ENCODE data around the gene KIAA0930.
"Not testable (repeated sequence)": the region's sequence is repeated elsewhere in the genome, so short reads cannot be mapped to it uniquely, and the experiment has no call there.

KIAA0930 gene

DNA sequence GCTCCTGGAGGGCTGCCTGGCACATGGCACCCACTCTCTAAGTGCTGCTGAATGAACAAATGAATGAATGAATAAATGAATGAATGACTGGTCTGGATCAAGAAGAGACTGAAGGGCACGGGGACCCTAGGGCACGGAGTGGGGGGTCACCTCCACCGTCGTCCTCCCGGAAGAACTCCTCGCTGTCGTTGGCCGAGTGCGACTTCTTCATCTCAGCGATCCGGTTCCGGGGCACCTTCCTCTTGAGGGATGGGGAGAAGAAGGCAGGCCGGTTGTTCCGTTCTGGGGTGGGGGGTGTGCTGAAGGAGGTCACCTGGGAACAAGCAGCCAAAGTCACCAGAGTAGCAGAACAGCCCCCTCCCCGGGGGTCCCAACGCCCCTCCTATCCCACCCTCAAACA, 41.0 kb downstream of the KIAA0930 start:
- no peak for DNase-seq

DNA sequence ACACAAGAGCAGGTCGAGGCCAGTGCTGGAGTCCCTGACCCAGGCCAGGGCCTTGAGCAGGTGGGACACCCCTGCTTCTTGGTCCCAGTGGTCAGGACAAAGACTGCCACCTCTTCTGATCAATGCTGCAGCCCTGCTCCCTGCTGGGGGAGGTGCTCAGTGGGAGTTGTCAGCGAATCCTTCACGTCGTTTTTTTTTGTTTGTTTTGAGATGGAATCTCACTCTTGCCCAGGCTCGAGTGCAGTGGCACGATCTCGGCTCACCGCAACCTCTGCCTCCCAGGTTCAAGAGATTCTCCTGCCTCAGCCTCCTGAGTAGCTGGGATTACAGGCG, 42.3 kb downstream of the KIAA0930 start:
- no peak for DNase-seq

DNA sequence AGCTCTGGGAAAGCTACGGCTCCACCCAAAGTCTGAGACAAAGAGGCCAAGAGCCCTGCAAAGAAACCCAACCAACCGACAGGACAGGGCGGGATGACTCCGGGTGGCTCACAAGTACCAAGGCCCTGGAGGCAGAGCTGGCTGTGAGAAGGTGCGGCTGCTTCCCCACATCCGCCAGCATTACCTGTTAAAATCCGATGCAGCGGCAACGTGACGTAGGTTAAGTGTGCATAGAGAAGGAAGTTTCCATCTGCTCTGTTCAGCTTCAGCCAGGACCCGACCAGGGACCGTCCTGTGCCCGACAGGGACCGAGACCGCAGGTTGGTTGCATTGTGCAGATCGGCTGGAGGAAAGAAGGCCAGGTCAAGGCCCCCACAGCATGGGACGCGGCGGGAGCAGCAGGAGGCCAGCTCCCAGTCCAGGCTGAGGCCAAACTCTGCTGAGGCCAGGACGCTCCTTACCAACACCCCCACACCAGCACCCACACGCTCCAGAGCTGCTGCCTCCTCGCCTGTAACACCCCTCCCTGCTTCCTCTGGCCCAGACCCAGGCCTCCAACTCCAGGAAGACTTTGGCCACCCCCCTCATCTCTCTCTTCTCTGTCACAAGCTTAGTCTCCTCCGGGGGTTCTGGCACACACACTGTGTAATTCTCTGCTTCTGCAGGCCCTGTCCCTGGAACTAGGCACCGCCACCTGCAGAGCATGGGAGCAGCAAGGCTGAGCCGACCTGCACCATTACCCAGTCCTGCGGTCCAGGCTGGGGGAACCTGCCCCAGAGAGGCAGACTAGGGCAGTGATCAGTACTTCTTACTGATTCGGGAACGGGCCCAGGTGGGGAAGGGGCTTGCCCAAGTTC, 42.9 kb downstream of the KIAA0930 start:
- no peak for DNase-seq

DNA sequence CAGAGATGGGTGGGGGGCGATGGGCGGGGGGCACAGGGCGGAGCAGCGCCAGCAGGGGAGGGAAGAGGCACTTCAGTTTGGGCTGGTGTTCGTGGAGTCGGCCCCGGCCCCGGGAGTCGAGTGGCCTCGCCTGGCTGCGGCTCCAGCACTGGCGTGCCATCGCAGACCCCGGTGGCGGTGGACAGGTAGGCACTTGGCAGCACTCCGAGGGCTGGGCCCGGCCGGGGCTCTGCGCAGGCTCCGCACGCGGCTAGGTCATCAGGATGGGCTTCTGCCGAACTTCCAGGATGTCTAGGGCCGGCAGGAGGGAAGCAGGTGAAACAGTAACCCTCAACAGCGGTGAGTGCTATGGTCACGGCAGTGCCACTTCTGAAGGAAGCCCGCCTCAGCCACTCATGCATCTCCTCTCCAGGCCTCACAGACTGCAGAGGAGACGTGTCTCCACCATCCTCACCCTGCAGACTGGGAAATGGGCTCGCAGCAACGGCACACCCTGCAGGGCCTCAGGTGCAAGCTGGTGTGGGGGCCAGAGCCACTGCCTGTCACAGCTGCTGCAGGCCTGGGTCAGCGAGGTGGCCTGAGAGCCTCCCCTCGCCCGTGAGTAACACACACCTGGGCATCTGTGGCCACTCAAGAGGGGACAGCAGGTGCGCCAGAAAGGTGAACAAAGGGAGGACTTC, 43.6 kb downstream of the KIAA0930 start:
- no peak for DNase-seq

DNA sequence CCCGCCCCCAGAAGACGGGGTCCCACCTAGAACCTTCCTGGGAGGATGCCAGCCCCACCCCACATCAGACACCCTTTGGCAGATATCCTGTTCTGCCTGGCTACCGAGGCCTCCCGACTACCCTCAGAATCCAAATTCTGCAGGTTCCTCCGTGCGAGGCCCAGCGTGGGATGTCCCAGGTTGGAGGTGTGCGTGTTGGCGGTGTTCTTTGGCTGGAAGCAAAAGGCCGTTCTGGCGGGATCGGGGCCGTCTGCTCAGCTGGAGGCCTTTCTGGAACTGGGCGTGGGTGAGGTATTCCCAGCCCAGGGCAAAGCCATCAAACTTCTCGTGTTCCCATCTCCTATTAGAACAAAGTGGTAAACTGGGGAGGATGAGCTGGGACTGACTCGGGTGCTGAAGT, 44.4 kb downstream of the KIAA0930 start:
- DNase-seq, result no peak

DNA sequence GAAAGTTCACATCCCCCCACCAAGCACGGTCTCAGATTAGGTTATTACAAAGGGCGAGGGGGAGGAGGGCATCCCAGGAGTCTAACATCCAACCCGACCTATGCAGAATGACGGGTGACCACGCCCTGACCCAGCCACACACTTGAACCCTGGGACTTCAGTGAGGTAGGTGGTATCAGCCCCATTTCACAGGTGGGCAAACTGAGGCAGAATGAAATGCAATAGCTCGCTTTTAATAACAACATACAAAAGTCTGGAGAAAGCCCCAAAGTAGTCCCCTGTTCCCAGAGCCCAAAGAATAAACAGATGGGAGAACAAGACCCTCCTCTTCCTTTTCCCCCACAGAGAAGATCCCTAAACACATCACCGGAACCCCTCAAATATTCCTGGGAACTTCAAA, 45.1 kb downstream of the KIAA0930 start:
- no peak for DNase-seq

DNA sequence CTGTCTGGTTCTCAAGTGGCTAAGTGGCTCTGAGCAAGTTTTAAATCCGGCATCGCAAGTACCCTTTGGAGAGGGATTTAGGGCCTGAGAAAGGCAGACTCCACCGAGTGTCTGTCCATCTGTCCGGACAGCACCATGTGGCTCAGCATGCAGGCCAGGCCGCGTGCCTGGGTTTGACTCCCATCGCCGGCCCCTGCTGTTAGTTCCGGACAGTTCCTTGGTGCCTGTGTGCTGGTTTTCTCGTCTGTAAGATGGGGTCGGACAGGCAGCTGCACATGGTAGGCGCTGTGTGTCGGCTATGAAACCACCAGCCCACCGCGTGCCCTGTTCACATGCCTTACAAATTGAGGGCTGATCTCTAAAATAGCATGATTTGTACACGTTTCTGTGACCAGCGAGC, 46.0 kb downstream of the KIAA0930 start:
- DNase-seq, result no peak

DNA sequence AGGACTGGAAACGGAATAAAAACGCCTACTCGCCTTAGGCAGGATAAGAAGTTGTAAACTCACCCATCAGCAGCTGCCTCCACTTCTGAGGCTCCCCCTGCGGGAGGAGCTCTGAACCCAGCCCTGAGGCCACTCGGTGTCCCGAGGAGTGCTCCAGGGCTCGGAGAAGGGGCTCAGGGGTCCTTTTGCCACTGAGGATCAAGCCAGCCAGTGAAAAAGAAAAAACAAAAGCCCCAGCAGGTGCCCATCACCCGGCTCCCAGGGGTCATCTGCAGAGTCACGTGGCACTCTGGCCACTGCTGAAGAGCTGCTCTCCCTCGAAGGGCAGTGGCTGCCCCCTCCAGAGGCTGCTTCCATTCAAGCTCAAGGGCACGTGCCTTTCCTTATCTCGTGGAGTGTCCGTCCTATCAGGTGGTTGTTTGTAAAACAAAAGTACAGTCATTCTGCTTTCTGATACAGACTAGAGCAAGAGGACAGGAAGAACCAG, 48.0 kb downstream of the KIAA0930 start:
- no peak for DNase-seq

DNA sequence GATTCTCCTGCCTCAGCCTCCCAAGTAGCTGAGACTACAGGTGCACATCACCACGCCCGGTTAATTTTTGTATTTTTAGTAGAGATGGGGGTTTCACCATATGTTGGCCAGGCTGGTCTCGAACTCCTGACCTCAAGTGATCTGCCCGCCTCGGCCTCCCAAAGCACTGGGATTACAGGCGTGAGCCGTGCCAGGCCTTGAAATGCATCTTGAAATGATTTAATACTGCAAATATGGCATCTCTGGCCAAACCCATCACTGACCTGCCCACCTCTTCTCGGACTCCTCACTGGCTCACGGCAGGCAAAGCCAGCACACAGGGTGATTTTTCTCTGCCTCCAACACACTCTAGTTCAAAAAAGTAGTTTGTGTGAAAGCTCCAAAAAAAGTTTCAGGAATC, 48.9 kb downstream of the KIAA0930 start:
- not testable (repeated sequence) for DNase-seq

DNA sequence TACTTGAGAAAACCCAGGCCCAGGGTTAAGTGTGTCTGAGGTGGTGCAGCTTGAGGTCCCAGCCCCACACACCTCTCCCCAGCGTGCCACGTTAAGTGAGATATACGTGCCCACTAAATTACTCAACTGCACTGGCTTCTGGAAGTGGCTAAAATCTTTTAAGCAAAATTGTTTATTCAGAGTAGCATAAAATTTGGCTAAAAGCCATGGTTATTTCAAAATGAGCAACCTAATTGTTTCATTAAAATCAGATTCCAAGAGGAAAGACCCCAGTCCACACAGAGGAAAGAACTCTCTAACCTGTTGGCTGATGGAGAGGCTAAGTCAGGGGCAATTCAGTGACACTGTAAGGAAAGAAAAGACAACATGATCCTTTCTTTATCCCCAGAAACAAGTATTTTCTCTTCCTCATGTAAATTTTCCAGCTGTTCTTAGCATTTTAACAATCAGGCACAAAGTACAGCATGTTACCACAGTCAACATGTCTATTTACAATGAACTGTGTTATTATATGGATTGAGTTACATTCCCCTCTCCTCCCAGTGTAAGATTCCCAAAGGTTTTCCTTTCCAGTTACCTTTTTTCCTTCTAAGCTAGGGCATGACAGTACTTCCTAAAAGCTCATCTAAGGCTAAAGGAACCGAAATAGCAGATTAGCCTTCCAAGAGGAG, 50.4 kb downstream of the KIAA0930 start:
- no peak for DNase-seq

DNA sequence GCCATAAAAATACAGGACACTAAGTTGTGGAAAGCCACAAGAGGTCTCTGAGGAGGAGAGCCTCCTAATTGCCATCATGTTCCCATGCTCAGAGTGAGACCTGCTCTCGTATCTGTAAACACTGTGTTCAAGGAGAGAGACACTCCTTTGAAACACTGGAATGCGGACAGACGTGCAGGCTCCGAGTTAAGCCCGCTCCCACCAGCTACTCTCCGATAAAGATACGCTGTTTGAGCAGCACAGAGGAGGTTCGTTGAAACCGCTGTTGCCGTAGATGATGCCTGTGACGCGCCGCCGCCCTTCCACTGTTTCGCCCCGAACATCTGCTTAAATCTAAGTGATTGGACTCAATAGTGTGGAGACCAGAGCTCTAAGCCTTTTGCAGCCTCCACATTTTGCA, 51.9 kb downstream of the KIAA0930 start:
- no peak for DNase-seq

DNA sequence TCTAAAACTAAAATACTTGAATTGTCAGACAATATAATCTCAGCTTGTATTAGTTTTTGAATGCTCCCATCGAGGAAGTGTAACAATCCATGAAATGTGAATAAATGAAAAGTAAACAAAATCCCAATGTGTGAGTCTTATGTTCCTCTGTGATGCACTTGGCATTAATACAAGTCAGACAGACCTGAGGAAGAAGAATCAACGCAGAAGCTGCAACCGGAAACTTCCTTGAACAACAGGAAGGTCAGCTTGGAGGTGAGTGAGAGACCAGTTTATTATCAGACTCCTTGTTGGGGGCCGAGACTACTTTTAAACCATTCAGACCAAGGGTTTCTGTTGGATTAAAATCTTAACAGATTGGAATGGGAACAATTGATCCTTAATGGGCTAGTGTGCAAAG, 52.8 kb downstream of the KIAA0930 start:
- DNase-seq, result no peak

DNA sequence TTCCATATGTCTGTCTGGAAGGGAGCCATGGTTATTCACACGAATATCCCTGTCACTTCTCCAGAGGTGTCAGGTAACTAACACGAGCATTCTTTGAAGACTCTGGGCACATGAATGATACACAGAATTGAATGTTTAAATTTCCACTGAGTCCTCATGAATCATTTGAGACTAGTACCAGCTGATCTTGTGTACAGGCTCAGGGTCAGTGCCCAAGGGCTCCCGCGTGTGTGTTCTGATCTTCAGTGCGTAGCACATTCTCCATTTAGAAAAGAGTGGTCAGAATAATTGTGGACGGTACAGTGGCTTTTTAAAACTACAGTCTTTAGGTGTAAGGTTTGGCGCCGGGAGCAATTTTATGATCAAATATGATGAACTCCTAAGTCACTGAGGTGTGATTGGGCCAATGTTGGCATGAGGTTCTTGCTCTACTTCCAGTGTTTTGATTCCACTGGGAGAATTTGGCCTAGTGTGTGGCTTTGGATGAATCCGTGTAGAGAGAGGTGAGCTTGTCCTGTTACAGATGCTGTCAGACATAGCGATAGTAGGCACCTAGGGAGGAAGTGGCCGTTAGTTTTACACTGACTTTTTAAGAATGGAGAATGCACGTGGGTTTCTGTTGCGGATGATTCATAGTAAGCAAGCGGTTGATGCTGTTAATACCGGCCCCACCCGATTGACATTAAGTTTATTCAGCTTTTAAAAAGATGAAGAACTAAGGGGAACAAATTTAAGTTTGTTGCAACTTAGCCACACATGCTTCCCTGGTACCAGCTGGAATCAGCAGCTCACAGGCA, 54.8 kb downstream of the KIAA0930 start:
- no peak for DNase-seq

DNA sequence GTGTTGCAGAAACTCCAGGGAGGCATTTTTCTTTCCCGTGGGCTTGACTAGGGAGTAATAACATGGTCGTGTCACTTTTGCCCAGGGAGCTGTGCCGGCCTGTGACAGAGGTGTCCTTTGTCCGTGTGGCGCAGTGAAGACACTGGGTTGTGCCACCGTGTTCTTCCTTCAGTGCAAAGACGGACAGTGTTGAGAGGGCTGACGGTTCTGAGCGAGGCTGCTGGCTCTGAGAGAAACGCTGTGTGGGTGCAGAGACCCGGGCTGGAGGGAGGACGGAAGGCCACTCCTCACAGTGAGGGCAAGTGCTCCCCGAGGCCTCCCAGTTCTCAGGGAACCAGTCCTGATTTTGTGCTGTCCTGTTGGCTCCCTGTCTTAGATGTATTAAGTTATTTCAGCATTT, 56.7 kb downstream of the KIAA0930 start:
- DNase-seq, result no peak

DNA sequence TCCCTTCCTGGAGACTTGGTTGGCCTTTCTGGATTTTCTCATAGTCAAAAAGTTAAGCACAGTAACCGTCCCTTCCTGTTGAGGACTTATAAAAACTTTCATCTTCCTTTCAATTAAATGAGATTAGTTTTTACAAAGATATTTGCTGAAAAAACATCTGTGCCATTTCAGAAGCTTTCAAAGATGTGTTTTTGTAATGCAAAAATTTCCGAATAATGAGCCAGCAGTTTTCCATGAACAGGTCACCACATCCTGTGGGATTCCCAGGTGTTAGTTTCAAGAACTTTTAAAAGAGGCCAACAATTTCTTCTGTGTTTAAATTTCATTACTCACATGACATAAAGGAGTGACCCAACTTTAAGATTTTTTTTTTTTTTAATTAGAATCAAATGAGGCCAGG, 58.9 kb downstream of the KIAA0930 start:
- DNase-seq, result no peak

DNA sequence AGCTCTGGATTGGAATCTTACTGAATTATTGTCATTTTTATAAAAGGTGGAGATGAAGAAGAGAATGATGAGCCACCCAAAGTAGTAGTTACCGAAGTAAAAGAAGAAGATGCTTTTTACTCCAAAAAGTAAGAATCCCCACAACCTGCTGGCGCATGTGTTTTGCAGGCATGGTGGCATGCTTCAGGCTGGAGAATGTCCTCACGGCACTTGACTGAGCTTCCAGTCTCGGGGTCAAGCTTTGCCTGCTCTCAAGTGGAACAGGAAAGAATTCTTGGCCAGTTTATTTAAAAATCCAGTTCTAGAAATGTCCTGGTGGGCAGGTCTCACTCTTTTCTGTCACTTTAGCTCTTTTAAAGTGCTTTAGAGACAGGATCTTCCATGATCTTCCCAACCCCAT, 59.5 kb downstream of the KIAA0930 start:
- no peak for DNase-seq

DNA sequence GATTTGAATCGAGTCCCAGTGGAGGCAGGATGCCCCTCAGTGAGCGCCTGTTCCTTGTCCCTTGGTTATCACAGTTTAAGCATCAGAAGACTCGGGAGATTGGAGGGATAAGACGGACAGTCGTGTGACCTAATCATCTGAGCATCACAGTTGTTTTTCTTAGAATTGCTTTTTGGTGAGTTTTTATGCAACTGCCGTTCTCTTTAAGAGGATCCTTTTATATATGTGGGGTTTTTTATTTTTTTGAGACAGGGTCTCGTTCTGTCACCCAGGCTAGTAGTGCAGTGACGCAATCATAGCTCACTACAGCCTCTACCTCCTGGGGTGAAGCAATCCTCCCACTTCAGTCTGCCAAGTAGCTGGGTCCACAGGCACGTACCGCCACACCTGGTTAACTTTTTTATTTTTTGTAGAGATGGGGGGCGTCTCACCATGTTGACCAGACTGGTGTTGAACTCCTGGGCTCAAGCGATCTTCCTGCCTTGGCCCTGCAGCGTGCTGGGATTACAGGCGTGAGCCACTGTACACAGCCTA, 60.5 kb downstream of the KIAA0930 start:
- DNase-seq, result no peak

DNA sequence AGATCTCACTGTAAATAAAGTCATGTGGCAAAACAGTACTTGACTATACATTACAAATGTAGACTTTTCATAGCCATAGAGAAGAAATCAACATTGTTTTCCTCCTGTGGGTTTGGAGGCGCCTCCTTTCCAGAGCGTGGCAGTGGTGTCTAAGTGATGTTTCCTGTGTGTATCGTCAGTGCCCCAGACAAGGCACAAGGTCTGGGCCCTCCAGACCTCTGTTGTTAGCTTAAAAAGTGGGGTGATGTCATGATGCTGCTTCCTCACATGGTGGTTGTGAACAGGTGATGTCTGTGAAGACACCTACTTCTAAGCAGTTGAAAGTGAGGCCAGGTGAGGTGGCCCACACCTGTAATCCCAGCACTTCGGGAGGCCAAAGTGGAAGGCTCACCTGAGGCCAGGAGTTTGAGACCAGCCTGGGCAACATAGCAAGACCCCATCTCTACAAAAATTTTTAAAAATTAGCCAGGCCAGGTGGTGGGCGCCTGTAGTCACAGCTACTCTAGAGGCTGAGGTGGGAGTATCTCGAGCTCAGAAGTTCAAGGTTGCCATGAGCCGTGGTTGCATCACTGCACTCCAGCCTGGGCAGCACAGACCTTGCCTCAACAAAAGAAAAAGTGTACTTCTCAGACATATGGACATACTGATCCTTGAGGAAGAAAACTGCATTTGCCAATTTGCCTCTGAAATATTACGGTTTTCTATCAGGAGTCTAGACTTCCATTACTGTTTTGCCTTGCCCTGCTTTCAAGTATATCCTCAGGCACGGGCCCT, 61.2 kb downstream of the KIAA0930 start:
- no peak for DNase-seq

DNA sequence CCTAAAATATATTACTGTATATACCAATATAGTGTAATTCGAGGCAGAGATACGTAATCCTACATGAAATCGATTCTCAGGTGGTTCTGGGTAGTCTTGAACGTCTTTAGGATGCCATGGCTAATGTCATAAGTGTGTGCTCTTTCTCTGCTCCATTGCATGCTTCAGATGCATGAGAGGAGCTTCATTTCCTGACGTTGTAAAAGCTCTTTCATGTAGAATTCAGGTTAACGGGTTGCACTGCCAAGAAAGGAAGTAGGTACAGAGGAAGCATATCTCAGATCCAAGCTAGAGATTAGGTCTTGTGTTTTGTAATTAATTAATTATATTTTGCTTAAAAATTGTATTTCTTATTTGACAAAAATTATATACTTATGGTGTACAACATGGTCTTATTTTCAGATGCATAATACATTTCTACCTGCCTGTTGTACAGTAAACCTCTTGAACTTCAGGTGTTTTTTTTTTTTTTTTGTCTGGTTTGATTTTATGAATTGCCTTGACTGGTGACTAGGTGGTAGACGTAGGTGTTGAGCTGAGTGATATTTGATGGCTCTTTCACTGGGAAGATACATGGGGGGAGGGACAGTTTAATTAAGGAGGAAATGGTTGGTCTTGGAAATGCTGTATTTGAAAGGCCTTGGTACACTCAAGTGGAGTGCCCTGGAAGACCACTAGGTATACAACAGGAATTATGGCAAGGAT, 67.7 kb downstream of the KIAA0930 start:
- no peak for DNase-seq

DNA sequence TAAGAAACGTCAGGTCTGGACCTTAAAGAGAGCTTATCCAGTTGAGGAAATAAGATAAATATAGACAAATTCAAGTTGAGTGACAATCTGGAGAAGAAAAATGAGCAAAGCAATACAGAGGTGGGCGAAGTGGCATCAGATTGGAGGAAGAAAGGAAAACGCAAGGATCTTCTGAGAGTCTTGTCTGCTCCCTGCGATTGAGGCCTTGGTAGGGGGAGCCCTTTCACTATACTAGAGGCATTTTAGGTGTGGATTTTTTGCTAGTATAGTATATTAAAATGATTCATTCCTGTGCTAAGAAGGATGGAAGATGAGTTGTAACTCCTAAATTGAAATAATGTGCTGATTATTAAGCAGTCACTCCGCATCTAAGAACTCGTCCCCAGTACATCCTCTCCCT, 68.9 kb downstream of the KIAA0930 start:
- DNase-seq, result no peak

Data from cortex of kidney (tissue), 1 donor.